Loucy (cell line): ENCODE results near the gene CAMTA2.

Experiments
- EZH2phosphoT487 ChIP-seq: fragments of 200-600 bp; IDR thresholded peaks from 2 replicates; pipeline ENCODE4 v1.6.1; 2018; ENCODE audit warnings: antibody characterized with exemption, mild to moderate bottlenecking, moderate library complexity, borderline replicate concordance
- TF ChIP-seq, protein P1 (sequence below): fragments of 200-600 bp; sonication (generic); conservative IDR thresholded peaks from 2 replicates; pipeline ENCODE4 v1.5.1; 2014; ENCODE audit warnings: mild to moderate bottlenecking, antibody characterized with exemption, low read length

DNA sequence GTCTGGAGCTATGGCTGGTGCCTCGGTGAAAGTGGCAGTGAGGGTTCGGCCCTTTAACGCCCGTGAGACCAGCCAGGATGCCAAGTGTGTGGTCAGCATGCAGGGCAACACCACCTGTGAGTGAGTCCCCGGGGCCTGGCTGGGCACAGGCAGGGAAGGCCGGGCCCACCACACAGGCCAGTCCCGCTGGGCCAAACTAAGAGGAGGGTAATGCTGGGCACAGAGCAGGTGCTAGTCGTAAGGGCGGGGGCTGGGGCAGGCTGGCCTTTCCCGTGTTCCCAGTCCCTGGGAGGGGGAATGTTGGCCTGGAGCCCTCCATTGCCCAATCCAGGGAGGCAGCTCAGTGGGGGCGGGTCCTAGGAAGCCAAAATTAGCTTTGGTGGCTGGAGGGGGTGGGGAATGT is 12.8 kb upstream of the CAMTA2 start:
- TF ChIP-seq, protein P1, sequence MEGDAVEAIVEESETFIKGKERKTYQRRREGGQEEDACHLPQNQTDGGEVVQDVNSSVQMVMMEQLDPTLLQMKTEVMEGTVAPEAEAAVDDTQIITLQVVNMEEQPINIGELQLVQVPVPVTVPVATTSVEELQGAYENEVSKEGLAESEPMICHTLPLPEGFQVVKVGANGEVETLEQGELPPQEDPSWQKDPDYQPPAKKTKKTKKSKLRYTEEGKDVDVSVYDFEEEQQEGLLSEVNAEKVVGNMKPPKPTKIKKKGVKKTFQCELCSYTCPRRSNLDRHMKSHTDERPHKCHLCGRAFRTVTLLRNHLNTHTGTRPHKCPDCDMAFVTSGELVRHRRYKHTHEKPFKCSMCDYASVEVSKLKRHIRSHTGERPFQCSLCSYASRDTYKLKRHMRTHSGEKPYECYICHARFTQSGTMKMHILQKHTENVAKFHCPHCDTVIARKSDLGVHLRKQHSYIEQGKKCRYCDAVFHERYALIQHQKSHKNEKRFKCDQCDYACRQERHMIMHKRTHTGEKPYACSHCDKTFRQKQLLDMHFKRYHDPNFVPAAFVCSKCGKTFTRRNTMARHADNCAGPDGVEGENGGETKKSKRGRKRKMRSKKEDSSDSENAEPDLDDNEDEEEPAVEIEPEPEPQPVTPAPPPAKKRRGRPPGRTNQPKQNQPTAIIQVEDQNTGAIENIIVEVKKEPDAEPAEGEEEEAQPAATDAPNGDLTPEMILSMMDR, result no peak
- no peak for TF ChIP-seq EZH2phosphoT487
